K562 (cell line): ENCODE data around the gene SLC2A14. TPM values are rescaled to one million over a fixed set of nuclear protein-coding genes. Genes with fewer than 3 reads are reported as not detected.

Experiments used
- ASH1L ChIP-seq: fragments of 450-650 bp; IDR thresholded peaks from 2 replicates; pipeline ENCODE4 v1.6.1; 2018; ENCODE audit warnings: borderline replicate concordance, mild to moderate bottlenecking, low read depth; ENCODE audit not compliant: partially characterized antibody
- BRF1 ChIP-seq: IDR thresholded peaks from 3 replicates; pipeline ENCODE4 v1.6.1; 2011; ENCODE audit warnings: borderline replicate concordance, mild to moderate bottlenecking; ENCODE audit not compliant: insufficient read length; ENCODE audit errors: extremely low read depth
- CBX3 ChIP-seq, 2 experiments: IDR thresholded peaks; 1 replicate in 1 of 2; 2 replicates in 1 of 2; pipeline ENCODE4 v1.6.1; 2012; ENCODE audit warnings: inconsistent platforms in 2 of 2, low read length in 2 of 2, borderline replicate concordance in 1 of 2, control low read depth in 1 of 2
- E2F3 ChIP-seq: fragments of 250-450 bp; sonication (Bioruptor Pico); IDR thresholded peaks from 2 replicates; pipeline ENCODE4 v1.4.0; 2020; ENCODE audit warnings: mild to moderate bottlenecking
- ERF ChIP-seq: fragments of 450-650 bp; formaldehyde crosslinking; IDR thresholded peaks from 2 replicates; pipeline ENCODE4 v1.4.0; 2020; ENCODE audit warnings: mild to moderate bottlenecking, mixed read lengths
- EWSR1 ChIP-seq: fragments of 450-650 bp; IDR thresholded peaks from 2 replicates; pipeline ENCODE4 v1.6.1; 2018; ENCODE audit warnings: borderline replicate concordance, mild to moderate bottlenecking, low read depth, moderate library complexity; ENCODE audit not compliant: partially characterized antibody
- FOXJ3 ChIP-seq: sonication (generic); formaldehyde crosslinking; IDR thresholded peaks from 2 replicates; pipeline ENCODE4 v1.4.0; 2020; ENCODE audit warnings: mild to moderate bottlenecking, missing genetic modification reagents
- GABPA ChIP-seq: fragments of 200-800 bp; sonication (Bioruptor generic); conservative IDR thresholded peaks from 2 replicates; pipeline ENCODE4 v1.6.1; 2016; ENCODE audit warnings: low read depth, missing genetic modification characterization, missing compliant biosample characterization
- HNRNPK ChIP-seq: fragments of 200-400 bp; formaldehyde crosslinking; IDR thresholded peaks from one replicate; pipeline ENCODE4 v1.6.1; 2018; ENCODE audit warnings: mild to moderate bottlenecking, low read depth, low read length; ENCODE audit not compliant: poor library complexity, severe bottlenecking
- KDM2B ChIP-seq: fragments of 250-450 bp; sonication (Bioruptor Pico); IDR thresholded peaks from 2 replicates; pipeline ENCODE4 v1.8.0; 2021; ENCODE audit warnings: mild to moderate bottlenecking, moderate library complexity
- LCOR ChIP-seq: sonication (generic); formaldehyde crosslinking; IDR thresholded peaks from 2 replicates; pipeline ENCODE4 v1.8.0; 2022; ENCODE audit warnings: mild to moderate bottlenecking, missing genetic modification reagents
- MCM2 ChIP-seq: fragments of 450-650 bp; IDR thresholded peaks from 2 replicates; pipeline ENCODE4 v1.6.1; 2017; ENCODE audit warnings: low read depth, mild to moderate bottlenecking
- MEIS2 ChIP-seq: fragments of 450-650 bp; IDR thresholded peaks from 2 replicates; pipeline ENCODE4 v1.6.1; 2014; ENCODE audit warnings: mild to moderate bottlenecking; ENCODE audit not compliant: partially characterized antibody
- POLR2A ChIP-seq: fragments of 450-650 bp; conservative IDR thresholded peaks from 2 replicates; pipeline ENCODE4 v1.6.1; 2016
- PTRF ChIP-seq: fragments of 450-650 bp; IDR thresholded peaks from 2 replicates; pipeline ENCODE4 v1.6.1; 2016; ENCODE audit warnings: mild to moderate bottlenecking, missing genetic modification characterization, missing compliant biosample characterization
- SMAD4 ChIP-seq: fragments of 250-450 bp; sonication (Bioruptor Pico); conservative IDR thresholded peaks from 2 replicates; pipeline ENCODE4 v1.8.0; 2021; ENCODE audit warnings: inconsistent platforms, mild to moderate bottlenecking, moderate library complexity
- SRSF1 ChIP-seq: fragments of 200-400 bp; formaldehyde crosslinking; IDR thresholded peaks from 2 replicates; pipeline ENCODE4 v1.6.1; 2017; ENCODE audit warnings: mild to moderate bottlenecking, low read depth, low read length, moderate library complexity
- SRSF9 ChIP-seq: fragments of 200-400 bp; formaldehyde crosslinking; IDR thresholded peaks from 2 replicates; pipeline ENCODE4 v1.6.1; 2017; ENCODE audit warnings: low read depth, low read length, borderline replicate concordance
- TBL1XR1 ChIP-seq, 2 experiments: IDR thresholded peaks; 2 replicates each; pipeline ENCODE4 v1.6.1; 2012; ENCODE audit warnings: improper control_type of control experiment in 2 of 2, low read length in 2 of 2, mild to moderate bottlenecking in 1 of 2
- ZBTB7A ChIP-seq: IDR thresholded peaks from 2 replicates; pipeline ENCODE4 v1.6.1; 2011; ENCODE audit warnings: low read depth, mild to moderate bottlenecking, low read length, moderate library complexity, borderline replicate concordance; ENCODE audit not compliant: control insufficient read depth
- ZC3H4 ChIP-seq: sonication (generic); formaldehyde crosslinking; IDR thresholded peaks from 2 replicates; pipeline ENCODE4 v1.9.0; 2021; ENCODE audit warnings: missing genetic modification reagents, borderline replicate concordance
- ZNF583 ChIP-seq: fragments of 250-450 bp; sonication (Bioruptor Pico); IDR thresholded peaks from 2 replicates; pipeline ENCODE4 v1.4.0; 2020
- polyA plus RNA-seq, 8 experiments: library from polyadenylated mRNA; depleted of rRNA in 4 of 8; stranded (reverse) in 5 of 8; unstranded in 3 of 8; fragments of >200 nt; fragmentation: Nextera tagmentation in 2 of 8; fragmentation: Illumina TruSeq in 1 of 8; extraction: Ambion mirVana in 2 of 8; extraction: Trizol in 1 of 8; gene quantifications; 2 replicates each; pipeline versions ENCODE4 v1.2.1 to v1.2.3, GENCODE V29; 2011 to 2014; ENCODE audit warnings: inconsistent platforms in 1 of 8, missing spikeins in 1 of 8
- total RNA-seq, 7 experiments: library from RNA; depleted of rRNA in 6 of 7; stranded (reverse); fragments of >200 nt in 6 of 7; fragmentation: Illumina TruSeq in 2 of 7; extraction: Trizol in 2 of 7; gene quantifications; 2 replicates each; pipeline versions ENCODE4 v1.2.1 to v1.2.3, GENCODE V29; 2011 to 2021; ENCODE audit warnings: low replicate concordance in 1 of 7
- TF ChIP-seq, protein P1 (sequence below): fragments of 450-650 bp; IDR thresholded peaks from 2 replicates; pipeline ENCODE4 v1.6.1; 2016; ENCODE audit warnings: mild to moderate bottlenecking
- TF ChIP-seq, protein P2 (sequence below): fragments of 250-450 bp; sonication (Bioruptor Pico); IDR thresholded peaks from 2 replicates; pipeline ENCODE4 v1.5.1; 2021; ENCODE audit warnings: mild to moderate bottlenecking
- TF ChIP-seq, protein P3 (sequence below), 2 experiments: fragments of 200-800 bp in 1 of 2; sonication (Bioruptor generic) in 1 of 2; sonication (generic) in 1 of 2; formaldehyde crosslinking in 1 of 2; IDR thresholded peaks in 1 of 2; conservative IDR thresholded peaks in 1 of 2; 2 replicates each; pipeline versions ENCODE4 v1.5.0 to v1.6.1; 2016 to 2020; ENCODE audit warnings: missing compliant biosample characterization in 1 of 2, missing genetic modification characterization in 1 of 2, missing genetic modification reagents in 1 of 2

SLC2A14 gene
- total and polyA plus RNA-seq, 9 of the 15 experiments (the other 6 are each of a cell fraction or from before 2014, with no cell fraction given), result 0.13 to 8.9 (median 4.8) TPM; not detected in 1

DNA sequence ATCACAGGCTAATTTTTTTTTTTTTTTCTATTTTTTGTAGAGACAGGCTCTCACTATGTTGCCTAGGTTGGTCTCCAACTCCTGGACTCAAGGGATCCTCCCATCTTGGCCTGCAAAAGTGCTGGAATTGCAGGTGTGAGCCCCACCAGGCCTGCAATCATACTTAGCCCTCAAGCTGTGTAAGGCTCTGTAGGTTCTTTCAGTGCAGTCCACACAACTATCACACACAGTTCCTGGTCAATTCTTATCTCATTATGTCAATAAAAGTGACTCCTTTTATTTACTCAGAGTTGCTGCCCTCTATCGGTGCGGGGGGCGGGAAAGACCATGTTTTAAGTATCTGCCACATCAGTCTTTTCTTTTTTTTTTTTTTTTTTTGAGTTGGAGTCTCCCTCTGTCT lies 34.3 kb upstream of the SLC2A14 start (continued):
- TF ChIP-seq ASH1L (no peak), BRF1 (no peak), KDM2B (CRISPR knock-in tag) (no peak), SRSF9 (no peak), EWSR1 (no peak), FOXJ3 (CRISPR knock-in tag) (no peak), GABPA (tag) (no peak), HNRNPK (no peak), PTRF (no peak), SMAD4 (no peak), ZNF583 (CRISPR knock-in tag) (no peak), TBL1XR1 (IDR thresholded peaks at IDR 0.05; ENCODE audit: low read length in 2 of 2) (no peak), MCM2 (no peak), CBX3 (IDR thresholded peaks at IDR 0.05; ENCODE audit: borderline replicate concordance in 1 of 2, low read length in 2 of 2) (no peak), LCOR (no peak), ERF (CRISPR knock-in tag) (no peak), ZC3H4 (no peak), ZBTB7A (no peak), SRSF1 (no peak), E2F3 (no peak), MEIS2 (peak; percentile 40), POLR2A (no peak)
- TF ChIP-seq, protein P1, sequence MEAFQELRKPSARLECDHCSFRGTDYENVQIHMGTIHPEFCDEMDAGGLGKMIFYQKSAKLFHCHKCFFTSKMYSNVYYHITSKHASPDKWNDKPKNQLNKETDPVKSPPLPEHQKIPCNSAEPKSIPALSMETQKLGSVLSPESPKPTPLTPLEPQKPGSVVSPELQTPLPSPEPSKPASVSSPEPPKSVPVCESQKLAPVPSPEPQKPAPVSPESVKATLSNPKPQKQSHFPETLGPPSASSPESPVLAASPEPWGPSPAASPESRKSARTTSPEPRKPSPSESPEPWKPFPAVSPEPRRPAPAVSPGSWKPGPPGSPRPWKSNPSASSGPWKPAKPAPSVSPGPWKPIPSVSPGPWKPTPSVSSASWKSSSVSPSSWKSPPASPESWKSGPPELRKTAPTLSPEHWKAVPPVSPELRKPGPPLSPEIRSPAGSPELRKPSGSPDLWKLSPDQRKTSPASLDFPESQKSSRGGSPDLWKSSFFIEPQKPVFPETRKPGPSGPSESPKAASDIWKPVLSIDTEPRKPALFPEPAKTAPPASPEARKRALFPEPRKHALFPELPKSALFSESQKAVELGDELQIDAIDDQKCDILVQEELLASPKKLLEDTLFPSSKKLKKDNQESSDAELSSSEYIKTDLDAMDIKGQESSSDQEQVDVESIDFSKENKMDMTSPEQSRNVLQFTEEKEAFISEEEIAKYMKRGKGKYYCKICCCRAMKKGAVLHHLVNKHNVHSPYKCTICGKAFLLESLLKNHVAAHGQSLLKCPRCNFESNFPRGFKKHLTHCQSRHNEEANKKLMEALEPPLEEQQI, result no peak
- TF ChIP-seq, protein P2, sequence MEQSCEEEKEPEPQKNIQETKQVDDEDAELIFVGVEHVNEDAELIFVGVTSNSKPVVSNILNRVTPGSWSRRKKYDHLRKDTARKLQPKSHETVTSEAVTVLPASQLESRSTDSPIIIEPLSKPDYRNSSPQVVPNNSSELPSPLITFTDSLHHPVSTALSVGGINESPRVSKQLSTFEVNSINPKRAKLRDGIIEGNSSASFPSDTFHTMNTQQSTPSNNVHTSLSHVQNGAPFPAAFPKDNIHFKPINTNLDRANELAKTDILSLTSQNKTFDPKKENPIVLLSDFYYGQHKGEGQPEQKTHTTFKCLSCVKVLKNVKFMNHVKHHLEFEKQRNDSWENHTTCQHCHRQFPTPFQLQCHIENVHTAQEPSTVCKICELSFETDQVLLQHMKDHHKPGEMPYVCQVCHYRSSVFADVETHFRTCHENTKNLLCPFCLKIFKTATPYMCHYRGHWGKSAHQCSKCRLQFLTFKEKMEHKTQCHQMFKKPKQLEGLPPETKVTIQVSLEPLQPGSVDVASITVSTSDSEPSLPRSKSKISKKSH (CRISPR knock-in tag), result no peak
- TF ChIP-seq, protein P3, sequence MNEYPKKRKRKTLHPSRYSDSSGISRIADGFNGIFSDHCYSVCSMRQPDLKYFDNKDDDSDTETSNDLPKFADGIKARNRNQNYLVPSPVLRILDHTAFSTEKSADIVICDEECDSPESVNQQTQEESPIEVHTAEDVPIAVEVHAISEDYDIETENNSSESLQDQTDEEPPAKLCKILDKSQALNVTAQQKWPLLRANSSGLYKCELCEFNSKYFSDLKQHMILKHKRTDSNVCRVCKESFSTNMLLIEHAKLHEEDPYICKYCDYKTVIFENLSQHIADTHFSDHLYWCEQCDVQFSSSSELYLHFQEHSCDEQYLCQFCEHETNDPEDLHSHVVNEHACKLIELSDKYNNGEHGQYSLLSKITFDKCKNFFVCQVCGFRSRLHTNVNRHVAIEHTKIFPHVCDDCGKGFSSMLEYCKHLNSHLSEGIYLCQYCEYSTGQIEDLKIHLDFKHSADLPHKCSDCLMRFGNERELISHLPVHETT (CRISPR knock-in tag; conservative IDR thresholded peaks at IDR 0.05 in 1 of 2, IDR thresholded peaks at IDR 0.05 in 1 of 2), result no peak
